WTC11 (cell line): ENCODE measurements around the gene DARS1.

Source experiments
- CREB1 ChIP-seq: sonication (generic); formaldehyde crosslinking; IDR thresholded peaks from 2 replicates; pipeline ENCODE4 v1.8.0; 2023; ENCODE audit warnings: mild to moderate bottlenecking, missing genetic modification reagents
- JAZF1 ChIP-seq: fragments of 250-450 bp; sonication (Bioruptor Pico); IDR thresholded peaks from 2 replicates; pipeline ENCODE4 v1.9.0; 2021; ENCODE audit warnings: moderate library complexity, mild to moderate bottlenecking, inconsistent platforms
- MXD4 ChIP-seq: fragments of 250-450 bp; sonication (Bioruptor Pico); IDR thresholded peaks from 2 replicates; pipeline ENCODE4 v1.8.0; 2021; ENCODE audit warnings: mild to moderate bottlenecking, moderate library complexity, borderline replicate concordance
- RELA ChIP-seq: sonication (generic); formaldehyde crosslinking; IDR thresholded peaks from 2 replicates; pipeline ENCODE4 v1.8.1; 2022; ENCODE audit warnings: missing genetic modification reagents, mild to moderate bottlenecking, borderline replicate concordance
- SMAD4 ChIP-seq: sonication (generic); formaldehyde crosslinking; IDR thresholded peaks from 2 replicates; pipeline ENCODE4 v1.8.0; 2022; ENCODE audit warnings: mild to moderate bottlenecking, missing genetic modification reagents
- SP1 ChIP-seq: sonication (generic); formaldehyde crosslinking; conservative IDR thresholded peaks from 2 replicates; pipeline ENCODE4 v1.8.1; 2022; ENCODE audit warnings: missing genetic modification reagents
- ZNF121 ChIP-seq: sonication (generic); formaldehyde crosslinking; IDR thresholded peaks from 2 replicates; pipeline ENCODE4 v1.8.0; 2023; ENCODE audit warnings: missing genetic modification reagents
- TF ChIP-seq, protein P1 (sequence below): fragments of 200-600 bp; IDR thresholded peaks from 2 replicates; pipeline ENCODE4 v1.8.0; 2022; ENCODE audit warnings: antibody characterized with exemption
- TF ChIP-seq, protein P2 (sequence below): sonication (generic); formaldehyde crosslinking; conservative IDR thresholded peaks from 2 replicates; pipeline ENCODE4 v1.8.1; 2022; ENCODE audit warnings: mild to moderate bottlenecking, missing genetic modification reagents
- TF ChIP-seq, protein P3 (sequence below): sonication (generic); formaldehyde crosslinking; IDR thresholded peaks from 2 replicates; pipeline ENCODE4 v1.8.0; 2022; ENCODE audit warnings: mild to moderate bottlenecking, missing genetic modification reagents

GRCh38 chr2:135999899-136000298 lies 14.5 kb upstream of the DARS1 start:
- TF ChIP-seq, protein P1, sequence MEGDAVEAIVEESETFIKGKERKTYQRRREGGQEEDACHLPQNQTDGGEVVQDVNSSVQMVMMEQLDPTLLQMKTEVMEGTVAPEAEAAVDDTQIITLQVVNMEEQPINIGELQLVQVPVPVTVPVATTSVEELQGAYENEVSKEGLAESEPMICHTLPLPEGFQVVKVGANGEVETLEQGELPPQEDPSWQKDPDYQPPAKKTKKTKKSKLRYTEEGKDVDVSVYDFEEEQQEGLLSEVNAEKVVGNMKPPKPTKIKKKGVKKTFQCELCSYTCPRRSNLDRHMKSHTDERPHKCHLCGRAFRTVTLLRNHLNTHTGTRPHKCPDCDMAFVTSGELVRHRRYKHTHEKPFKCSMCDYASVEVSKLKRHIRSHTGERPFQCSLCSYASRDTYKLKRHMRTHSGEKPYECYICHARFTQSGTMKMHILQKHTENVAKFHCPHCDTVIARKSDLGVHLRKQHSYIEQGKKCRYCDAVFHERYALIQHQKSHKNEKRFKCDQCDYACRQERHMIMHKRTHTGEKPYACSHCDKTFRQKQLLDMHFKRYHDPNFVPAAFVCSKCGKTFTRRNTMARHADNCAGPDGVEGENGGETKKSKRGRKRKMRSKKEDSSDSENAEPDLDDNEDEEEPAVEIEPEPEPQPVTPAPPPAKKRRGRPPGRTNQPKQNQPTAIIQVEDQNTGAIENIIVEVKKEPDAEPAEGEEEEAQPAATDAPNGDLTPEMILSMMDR: no peak
- TF ChIP-seq RELA (CRISPR knock-in tag) (no peak), ZNF121 (CRISPR knock-in tag) (no peak), SP1 (CRISPR knock-in tag) (no peak), MXD4 (CRISPR knock-in tag) (no peak), CREB1 (CRISPR knock-in tag) (no peak), JAZF1 (CRISPR knock-in tag) (no peak), SMAD4 (CRISPR knock-in tag) (no peak)
- TF ChIP-seq, protein P2, sequence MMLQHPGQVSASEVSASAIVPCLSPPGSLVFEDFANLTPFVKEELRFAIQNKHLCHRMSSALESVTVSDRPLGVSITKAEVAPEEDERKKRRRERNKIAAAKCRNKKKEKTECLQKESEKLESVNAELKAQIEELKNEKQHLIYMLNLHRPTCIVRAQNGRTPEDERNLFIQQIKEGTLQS (CRISPR knock-in tag): no peak
- TF ChIP-seq, protein P3, sequence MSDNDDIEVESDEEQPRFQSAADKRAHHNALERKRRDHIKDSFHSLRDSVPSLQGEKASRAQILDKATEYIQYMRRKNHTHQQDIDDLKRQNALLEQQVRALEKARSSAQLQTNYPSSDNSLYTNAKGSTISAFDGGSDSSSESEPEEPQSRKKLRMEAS (CRISPR knock-in tag): no peak
